ENCODE results near the gene MRRF.

DNA sequence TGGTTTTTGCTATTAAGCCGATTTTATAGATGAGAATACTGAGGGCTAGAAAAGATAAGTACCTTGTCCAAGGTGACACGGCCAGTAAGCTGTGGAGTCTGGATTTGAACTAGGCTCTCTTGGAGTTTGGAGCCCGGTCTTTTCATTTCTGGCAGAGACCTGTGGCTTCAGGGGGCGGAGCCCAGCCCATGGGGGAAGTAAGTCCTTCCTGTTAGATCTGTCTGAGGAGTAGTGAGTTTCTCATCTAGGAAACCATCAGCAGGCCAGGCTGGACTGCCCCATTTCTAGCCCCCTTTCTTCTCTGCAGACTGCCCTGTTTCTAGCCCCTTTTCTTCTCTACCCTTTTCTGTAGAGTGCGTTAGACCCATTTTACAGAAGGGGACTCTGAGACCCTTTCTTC, 105.6 kb downstream of the MRRF start:
- TF ChIP-seq YY1 (IDR thresholded peaks at IDR 0.05; ENCODE audit: insufficient read depth, insufficient read length), result no peak
- no peak for TF ChIP-seq SUZ12 (IDR thresholded peaks at IDR 0.05; ENCODE audit: extremely low read depth, insufficient read depth, insufficient read length)
- TF ChIP-seq ZNF274 (IDR thresholded peaks at IDR 0.05; ENCODE audit: low read depth, low read length), result no peak
